Measurements from ENCODE around the gene ADAMTS13.
"Not testable (repeated sequence)": the region's sequence is repeated elsewhere in the genome, so short reads cannot be mapped to it uniquely, and the experiment has no call there.

The ADAMTS13 gene

DNA sequence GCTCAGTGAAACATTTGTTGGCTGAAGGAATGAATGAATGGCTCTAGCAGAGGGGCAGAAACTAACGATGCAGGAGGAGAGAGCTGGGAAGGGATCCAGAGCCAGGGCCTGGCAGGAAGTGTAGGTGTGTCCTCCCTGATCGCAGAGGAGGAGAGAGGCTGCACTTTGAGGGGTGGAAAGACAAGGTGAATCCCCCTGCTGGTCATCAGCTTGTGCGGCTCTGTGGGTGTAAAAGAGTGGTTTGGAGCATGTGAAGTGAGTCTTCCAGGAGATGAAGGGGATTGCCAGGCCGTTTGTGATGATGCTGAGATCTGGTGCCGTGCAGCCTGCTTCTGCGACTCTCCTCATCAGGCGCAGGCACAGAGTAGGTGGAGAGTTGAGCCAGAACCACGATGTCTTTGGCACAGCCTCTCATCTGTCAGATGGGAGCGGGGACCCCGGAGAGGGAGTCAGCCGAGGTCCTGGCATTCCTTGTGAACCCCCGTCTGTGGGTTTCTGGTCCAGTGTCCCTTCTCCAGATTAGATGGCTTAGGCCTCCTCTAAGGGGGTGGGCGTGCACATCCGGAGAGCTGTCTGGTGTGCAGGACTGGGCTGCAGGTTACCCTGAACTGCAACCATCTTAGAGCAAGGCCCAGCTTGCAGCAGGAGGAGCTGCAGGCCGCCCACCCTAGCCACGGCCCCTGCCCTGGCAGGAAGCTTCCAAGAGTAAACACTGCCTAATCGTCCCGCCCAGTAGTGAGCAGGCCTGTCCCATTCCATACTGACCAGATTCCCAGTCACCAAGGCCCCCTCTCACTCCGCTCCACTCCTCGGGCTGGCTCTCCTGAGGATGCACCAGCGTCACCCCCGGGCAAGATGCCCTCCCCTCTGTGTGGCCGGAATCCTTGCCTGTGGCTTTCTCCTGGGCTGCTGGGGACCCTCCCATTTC is at the start of gene ADAMTS13:
ADAMTS13 (plus strand) TSS at position 753 of the 928 bp plus-strand sequence; CDS start at position 830, 77 bp downstream.
- peak; percentile 34 for DNase-seq

DNA sequence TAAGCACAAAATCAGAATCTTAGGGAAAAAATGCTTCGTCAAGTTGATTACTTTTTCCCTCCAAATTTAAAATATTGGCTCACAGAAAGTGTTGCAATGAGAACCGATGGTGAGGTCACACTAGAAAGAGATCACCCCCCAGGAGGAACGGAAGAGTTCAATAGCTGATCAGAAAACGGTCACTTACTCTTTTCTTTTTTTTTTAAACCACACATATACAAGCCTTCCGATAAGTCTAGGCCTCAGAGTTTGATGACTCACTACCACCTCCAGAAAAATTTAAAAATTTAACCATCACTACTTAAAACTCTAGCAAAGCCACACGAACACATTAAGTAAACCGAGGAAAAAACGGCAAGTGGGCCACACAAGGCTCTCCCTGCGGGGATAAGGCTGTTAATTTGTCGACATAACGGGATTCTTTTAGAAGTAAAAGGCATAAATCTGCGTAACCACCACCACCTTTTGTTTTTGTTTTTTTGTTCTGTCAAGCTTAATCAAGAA is 47.5 kb upstream of the ADAMTS13 start:
- DNase-seq = peak; percentile 68

DNA sequence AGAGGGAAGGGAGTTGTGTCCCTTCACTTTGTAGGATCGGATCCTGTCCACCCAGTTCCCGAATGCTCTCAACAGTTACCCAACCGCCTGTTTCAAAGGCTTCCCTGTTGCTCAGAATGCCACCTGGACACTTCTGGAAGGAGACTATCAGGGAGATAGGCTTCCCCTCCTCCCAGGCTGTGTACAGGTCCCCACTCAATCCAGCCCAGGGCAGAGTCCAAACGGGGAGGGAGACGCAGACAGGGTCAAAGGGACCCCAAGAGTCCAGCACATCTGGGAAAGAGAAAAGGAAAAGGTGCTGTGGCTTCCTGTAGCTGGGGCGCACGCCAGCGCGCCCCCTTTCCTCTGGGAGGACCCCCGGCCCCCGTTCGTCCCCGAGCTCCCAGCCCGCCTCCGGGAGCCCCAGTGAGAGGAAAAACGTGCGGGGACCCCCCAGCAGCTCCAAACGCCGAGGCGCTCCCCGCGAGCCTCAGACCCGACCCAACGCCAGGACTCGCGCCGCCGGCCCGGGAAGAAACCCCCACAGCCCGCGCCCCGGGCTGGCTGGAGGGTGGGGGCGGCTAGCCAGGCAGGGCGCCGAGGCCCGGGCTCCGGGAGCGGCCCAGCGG is 46.9 kb upstream of the ADAMTS13 start:
- DNase-seq = no peak

DNA sequence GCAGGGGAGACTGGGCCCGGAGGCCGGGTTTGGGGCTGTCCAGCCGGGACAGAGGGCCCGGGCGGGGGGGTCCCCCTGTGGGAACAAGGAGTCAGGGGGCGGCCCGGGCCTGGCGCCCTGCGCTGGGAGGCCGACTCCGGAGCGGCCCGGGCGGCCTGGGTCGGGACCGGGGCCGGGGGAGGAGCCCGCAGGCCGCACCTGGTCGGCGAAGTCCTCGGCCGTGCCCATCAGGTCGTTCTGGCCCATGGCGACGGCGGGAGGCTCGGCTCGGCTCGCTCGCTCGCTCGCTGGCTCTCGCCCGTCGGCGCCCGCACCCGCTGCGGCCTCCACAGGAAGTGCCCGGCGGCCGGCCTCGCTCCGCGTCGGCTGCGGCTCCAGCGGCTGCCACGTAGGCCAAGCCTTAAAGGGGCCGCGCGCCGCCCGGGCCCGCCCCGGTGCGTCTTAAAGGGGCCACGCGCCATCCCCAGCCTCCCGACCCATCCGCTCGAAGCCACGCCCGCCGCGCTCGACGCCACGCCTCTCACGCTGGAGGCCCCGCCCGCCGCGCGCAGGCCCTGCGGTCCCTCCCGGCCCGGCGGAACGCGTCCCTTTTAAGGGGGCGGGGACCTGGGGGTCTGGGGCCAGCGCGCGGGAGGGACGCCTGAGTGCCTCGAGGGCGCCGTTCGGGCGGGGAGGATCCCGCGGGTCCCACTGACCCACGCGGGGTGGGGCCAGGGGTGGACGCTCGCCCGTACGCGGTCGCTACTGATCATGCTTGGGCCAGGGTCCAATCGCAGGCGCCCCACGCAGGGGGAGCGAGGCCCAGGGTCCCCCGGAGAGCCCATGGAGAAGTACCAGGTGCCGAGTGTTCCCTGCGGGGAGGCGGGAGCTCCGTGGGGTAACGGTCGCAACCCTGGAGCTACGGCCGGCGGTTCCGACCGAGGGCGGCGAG is 46.2 kb upstream of the ADAMTS13 start, which contains the start of the genes STKLD1 and SURF4:
STKLD1 (plus strand) TSS at position 643 of the 931 bp plus-strand sequence; CDS start at position 751, 108 bp downstream.
SURF4 (minus strand) TSS at position 337 of the 931 bp plus-strand sequence; CDS start at position 246, 91 bp downstream.
- DNase-seq = peak; percentile 92

DNA sequence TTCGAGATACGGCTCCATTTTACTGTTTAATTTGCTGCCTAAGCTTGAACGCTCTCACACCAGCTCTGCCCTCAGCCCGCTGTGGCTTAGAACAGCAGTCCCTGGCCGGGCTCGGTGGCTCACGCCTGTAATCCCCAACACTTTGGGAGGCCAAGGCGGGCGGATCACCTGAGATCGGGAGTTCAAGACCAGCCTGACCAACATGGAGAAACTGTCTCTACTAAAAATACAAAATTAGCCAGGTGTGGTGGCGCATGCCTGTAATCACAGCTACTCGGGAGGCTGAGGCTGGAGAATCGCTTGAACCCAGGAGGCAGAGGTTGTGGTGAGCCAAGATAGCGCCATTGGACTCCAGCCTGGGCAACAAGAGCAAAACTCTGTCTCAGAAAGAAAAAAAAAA is 44.9 kb upstream of the ADAMTS13 start:
- not testable (repeated sequence) for DNase-seq

DNA sequence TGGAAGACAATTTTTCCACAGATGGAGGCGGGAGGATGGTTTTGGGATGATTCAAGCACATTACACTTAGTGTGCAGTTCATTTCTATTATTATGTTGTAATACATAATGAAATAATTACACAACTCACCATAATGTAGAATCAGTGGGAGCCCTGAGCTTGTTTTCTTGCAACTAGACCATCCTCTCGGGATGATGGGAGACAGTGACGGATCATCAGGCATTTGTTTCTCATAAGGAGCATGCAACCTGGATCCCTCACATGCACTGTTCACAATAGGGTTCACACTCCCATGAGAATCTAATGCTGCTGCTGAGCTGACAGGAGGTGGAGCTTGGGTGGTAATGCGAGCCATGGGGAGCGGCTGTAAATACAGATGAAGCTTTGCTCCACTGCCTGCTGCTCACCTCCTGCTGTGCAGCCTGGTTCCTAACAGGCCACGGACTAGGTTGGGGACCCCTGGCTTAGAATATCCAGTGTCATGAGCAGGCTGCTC is 44.4 kb upstream of the ADAMTS13 start:
- DNase-seq = no peak

DNA sequence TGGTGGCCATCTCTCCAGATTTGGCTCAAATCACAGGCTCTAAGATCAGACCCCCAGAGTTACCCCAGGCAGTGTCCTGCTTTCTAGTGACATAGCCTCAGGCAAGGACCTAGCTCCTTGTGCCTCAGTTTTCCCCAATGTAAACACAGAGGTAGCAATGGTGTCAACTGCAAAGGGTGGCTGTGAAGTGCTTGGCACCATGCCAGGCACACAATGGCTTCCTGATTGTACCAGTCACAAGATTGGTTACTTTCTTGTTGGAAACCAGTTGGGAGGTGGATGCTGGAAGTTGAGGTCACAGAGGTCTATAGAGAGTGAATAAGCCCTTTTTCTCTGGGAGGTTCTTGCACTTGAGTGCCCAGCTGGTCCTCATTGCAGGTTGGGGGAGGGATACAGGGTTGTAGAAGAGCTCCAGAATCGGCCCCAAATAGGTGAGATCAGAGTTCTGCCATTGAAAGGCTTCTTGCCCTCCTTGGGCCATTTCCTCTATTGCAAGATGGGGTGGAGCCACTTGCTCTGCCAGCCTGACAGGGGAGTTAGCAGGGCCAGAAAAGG is 43.7 kb upstream of the ADAMTS13 start:
- DNase-seq = no peak

DNA sequence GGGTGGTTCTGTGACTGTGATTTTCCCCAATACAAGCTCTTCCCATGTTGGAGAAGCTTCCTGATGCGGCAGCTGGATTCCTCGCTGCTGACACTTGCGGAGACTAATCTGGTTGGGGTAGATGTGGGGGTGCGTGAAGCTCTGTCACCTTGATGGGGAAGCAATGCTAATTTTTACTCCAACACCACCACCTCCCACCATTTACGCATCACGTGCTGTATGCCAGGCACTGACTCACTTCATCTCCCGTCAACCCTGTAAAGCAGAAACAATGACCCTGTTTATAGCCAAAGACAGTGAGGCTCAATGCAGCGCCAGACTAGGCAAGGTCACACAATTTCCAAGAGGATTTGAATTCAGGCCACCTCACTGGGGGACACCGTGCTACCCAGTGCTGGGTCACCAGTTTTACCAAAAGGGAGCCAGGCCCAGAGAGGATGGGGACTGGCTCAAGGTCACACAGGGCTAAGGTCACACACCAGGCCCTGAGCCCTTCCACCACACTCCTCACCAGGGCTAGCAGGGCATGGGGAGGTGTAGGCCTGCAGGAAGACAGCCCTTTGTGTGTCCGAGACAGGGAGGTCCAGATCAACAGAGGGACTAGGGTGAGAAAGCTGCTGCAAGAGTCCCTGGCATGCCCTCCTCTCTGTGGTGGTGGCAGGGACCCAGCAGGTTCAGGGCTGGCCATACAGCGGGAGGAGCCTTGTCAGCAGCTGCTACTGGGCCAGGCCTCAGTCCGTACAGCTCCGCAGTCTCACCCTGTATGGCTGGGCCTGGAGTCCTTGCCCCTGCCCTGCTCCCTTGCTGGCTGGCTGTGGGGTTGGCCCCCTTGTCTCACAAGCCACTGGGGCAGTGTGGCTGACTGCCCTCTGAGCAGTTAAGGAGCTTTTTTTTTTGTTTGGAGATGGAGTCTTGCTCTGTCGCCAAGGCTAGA is 42.7 kb upstream of the ADAMTS13 start:
- DNase-seq = no peak

DNA sequence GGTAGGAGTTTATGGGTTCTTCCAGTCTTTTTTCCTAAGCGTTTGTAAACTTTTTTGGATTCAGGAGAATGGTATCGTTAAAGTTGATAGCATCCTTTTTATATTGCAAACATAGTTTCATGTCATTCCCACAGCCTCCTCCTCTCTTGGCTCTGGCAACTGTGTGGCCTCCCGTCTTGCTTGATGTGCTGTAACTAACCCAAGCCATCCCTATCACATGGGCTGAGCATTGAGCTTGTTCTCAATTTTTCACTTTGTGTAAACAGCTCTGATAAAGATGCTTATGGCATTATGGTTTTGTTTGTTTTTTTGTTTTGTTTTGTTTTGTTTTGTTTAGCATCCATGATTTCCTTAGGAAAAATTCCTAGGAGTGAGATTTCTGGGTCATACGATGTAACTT is 41.4 kb upstream of the ADAMTS13 start:
- DNase-seq = no peak

DNA sequence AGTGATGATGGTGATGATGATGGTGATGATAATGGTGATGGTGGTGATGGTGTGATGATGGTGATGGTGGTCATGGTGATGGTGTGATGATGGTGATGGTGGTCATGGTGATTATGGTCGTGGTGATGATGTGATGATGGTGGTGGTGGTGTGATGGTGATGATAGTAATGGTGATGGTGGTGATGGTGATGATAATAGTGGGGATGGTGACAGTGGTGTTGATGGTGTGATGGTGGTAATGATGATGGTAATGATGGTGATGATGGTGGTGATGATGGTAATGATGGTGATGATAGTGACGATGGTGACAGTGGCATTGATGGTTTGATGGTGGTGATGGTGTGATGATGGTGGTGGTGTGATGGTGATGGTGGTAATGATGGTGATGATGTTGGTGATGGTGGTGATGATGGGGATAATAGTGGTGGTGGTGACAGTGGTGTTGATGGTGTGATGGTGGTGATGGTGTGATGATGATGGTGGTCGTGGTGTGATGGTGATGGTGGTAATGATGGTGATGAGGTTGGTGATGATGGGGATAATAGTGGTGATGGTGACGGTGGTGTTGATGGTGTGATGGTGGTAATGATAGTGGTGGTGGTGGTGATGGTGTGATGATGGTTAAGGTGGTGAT is 39.5 kb upstream of the ADAMTS13 start:
- DNase-seq = no peak

DNA sequence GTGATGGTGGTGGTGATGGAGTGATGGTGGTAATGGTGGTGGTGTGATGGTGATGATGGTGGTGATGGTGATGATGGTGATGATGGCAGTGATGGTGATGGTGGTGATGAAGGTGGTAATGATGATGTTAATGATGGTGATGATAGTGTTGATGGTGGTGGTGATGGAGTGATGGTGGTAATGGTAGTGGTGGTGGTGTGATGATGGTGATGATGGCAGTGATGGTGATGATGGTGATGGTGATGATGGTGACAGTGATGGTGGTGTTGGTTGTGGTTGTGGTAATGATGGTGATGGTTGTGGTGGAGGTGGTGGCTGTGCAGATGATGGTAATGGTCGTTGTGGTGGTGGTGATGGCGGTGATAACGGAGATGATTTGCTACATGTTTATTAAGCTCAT is 38.7 kb upstream of the ADAMTS13 start:
- no peak for DNase-seq

DNA sequence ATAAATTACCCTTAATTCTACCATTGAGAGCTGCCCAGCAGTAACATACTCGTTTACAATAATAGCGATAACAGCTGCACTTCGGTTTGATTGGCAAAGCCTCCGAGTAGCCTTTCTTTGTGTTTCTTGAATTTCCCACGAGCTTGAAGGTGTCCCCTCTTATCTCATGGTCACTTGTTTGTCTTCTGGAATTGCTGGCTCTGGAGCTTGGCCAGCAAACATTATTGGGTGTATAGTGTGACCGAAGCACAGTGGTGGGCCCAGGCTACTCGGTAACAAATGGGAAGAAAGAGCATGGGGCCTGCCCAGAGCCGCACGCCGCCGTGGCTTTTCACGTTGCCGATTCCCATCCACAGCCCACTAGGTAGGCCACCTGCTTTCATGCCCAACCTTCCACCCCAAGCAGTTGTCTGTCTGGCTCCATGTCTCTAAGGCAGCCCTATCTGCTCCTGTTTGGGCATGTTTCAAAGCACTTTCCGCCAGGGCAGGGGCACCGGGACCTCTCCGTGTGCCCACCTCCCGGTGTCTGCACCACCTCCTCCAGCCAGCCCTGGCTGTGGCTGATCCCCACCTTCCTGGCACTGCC is 37.3 kb upstream of the ADAMTS13 start:
- no peak for DNase-seq

DNA sequence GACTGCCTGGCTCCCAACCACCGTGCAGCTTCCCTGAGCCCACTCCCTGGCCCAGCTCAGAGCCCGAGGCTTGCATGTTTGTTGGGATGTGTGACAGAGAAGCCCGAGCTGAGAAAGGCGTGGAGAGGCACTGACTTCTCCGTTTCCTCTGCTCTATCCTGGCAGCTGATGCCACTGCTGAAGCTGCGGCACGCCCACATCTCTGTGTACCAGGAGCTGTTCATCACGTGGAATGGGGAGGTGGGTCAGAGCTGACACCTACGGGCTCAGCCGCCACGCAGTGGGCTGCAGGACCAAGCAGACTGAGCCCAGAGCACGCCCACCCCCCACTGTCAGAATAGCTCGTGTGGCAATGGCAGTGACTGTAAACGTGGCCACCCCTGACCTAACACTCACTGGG is 36.7 kb upstream of the ADAMTS13 start:
- no peak for DNase-seq

DNA sequence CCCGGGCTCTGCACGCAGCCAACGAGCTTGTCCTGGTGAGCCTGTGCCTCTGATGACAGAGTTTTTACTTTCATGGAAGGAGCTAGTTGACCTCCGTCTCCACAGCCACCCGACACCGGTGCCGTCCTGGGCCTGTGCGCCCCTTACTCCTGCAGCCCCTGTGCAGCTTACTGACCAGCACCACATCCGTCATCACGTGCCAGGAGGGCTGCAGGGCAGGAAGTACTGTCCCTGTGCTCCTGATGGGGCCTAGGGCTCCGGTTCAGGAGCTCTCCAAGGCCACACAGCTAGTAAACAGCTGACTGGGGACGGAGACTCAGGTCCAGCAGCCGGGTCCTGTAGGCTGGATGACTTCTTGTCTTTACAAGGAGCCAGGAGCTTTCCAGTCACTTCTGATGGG is 35.8 kb upstream of the ADAMTS13 start:
- DNase-seq = no peak

DNA sequence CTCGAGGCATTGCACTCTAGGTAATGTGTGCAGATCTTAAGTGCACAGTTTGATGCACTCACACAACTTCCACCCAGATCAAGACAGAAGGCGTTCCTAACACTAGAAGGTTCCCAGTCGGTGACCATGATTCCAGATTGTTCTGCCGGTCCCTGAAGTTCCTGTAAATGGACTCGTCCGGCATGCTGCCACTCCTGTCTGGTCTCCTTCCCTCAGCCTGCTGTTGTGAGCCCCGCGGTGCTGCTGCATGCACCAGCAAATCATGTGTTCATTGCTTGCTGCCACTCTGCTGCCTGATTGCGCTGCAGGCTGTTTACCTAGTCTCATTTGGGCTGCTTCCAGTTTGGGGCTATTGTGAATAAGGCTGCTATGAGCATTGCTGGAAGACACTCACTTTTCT is 34.5 kb upstream of the ADAMTS13 start:
- DNase-seq = no peak

DNA sequence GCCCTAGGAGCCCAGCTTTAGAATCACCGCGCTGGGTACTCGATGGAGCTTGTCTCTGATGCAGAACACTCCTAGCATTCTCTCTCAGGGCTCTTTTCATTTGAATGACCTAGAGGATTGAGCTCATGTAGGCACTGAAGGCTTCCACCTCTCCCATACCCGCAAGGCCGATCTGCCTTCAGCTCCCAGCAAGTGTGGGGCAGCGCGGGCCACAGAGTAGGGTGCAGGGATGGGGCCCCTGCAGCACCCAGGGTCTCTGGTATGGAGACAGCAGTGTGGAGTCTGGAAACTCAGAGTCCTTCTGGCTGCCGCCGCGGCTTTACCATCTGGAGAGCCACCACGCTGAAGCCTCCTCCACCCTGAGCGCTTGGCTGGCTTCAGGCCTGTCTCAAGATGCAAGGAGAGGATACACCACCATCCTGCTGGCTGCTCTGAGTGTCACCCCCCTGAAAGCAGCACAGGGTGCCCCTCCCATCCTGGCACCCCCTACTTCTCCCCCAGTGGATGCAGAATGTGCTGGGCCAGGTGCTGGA is 33.1 kb upstream of the ADAMTS13 start:
- DNase-seq = no peak

DNA sequence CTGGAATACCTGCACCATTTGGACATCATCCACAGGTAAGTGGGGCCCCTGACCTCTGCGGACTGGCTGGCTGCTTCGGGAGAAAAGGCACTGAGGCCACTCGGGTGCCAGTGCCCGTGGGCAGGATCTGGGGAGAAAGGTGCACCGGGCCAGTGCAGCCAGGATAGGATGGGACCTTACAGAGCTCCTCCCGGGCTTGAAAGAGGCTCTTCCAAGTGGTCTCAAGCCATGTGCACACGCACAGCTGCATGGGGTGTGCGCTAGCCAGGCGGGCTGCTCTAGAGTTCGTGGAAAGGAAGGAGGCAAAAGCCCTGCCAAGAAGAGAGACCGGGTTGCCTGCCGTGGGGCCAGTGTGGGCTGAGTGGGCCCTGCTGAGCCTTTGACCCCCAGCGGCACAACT is 32.6 kb upstream of the ADAMTS13 start:
- DNase-seq = no peak

DNA sequence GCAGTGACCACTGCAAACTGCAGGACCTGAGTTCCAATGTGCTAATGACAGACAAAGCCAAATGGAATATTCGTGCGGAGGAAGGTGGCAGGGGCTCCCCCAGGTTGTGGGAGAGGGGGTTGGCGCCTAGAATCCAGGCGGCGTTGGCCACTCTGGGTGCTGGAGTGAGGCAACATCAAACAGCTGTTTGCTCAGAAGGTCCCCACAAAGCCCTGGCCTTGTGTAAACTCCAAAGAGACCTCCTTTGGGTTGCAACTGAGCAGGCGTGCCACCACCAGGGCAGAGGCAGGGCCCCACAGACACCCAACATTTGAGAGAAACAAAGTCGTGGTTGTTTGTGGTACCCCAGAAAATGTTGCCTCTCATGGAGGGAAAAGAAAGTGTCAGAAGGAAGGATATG is 31.5 kb upstream of the ADAMTS13 start:
- DNase-seq = no peak

DNA sequence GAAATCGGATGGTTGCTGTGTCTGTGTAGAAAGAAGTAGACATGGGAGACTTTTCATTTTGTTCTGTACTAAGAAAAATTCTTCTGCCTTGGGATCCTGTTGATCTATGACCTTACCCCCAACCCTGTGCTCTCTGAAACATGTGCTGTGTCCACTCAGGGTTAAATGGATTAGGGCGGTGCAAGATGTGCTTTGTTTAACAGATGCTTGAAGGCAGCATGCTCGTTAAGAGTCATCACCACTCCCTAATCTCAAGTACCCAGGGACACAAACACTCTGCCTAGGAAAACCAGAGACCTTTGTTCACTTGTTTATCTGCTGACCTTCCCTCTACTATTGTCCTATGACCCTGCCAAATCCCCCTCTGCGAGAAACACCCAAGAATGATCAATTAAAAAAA is 30.7 kb upstream of the ADAMTS13 start:
- DNase-seq = not testable (repeated sequence)

DNA sequence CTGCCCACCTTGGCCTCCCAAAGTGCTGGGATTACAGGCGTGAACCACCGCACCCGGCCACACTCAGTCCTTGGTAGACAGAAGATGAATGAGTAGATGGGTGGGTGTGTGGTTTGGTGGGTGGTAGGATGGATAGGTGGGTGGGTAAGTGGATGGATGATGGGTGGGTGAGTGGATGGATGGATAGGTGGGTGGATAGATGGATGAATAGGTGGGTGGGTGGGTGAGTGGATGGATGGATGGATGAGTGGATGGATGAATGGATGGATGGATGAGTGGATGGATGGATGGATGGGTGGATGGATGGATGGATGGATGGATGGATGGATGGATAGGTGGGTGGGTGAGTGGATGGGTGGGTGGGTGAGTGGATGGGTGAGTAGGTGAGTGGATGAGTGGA is 29.9 kb upstream of the ADAMTS13 start:
- not testable (repeated sequence) for DNase-seq

Measured in CD4-positive, alpha-beta T cell treated with Interleukin-4 for 4 hours (primary cell).